Neural cell (in vitro differentiated cells): Measurements from ENCODE around the gene RARRES2. TPM values are rescaled to one million over a fixed set of nuclear protein-coding genes. Genes with fewer than 3 reads are reported as not detected.

Source experiments
- H2AFZ ChIP-seq: fragments of 200-600, 300-800 bp; sonication (generic), shearing (Covaris generic); 2 replicates; pipeline ENCODE4 v1.6.0; 2014; ENCODE audit warnings: low read depth, mild to moderate bottlenecking, antibody characterized with exemption, low read length, moderate library complexity
- H3F3A ChIP-seq: fragments of 200-600 bp; shearing (Covaris generic); 2 replicates; pipeline ENCODE4 v1.6.1; 2016; ENCODE audit warnings: mild to moderate bottlenecking, moderate library complexity, mixed read lengths, antibody characterized with exemption, low read length; ENCODE audit not compliant: insufficient read depth, poor library complexity, severe bottlenecking
- H3K27ac ChIP-seq: fragments of 200-600, 300-800 bp; sonication (generic), shearing (Covaris generic); 2 replicates; pipeline ENCODE4 v1.5.1; 2014; ENCODE audit warnings: mild to moderate bottlenecking, low read length, moderate library complexity
- H3K27me3 ChIP-seq: fragments of 300-800, 200-600 bp; sonication (generic), shearing (Covaris generic); 2 replicates; pipeline ENCODE4 v1.6.0; 2014; ENCODE audit warnings: mild to moderate bottlenecking, low read depth, low read length, moderate library complexity; ENCODE audit not compliant: insufficient read depth
- H3K36me3 ChIP-seq: fragments of 300-800, 200-600 bp; sonication (generic), shearing (Covaris generic); 2 replicates; pipeline ENCODE4 v1.5.1; 2014; ENCODE audit warnings: mild to moderate bottlenecking, antibody characterized with exemption, low read length, moderate library complexity; ENCODE audit not compliant: insufficient read depth
- H3K4me2 ChIP-seq: fragments of 300-800, 200-600 bp; sonication (generic), shearing (Covaris generic); 2 replicates; pipeline ENCODE4 v1.6.0; 2014; ENCODE audit warnings: mild to moderate bottlenecking, low read length
- H3K4me3 ChIP-seq: fragments of 300-800, 200-600 bp; sonication (generic), shearing (Covaris generic); 2 replicates; pipeline ENCODE4 v1.5.1; 2014; ENCODE audit warnings: mild to moderate bottlenecking, low read length, moderate library complexity
- H3K79me2 ChIP-seq: fragments of 200-600 bp; shearing (Covaris generic); replicated peaks from 2 replicates; pipeline ENCODE4 v1.6.0; 2014; ENCODE audit warnings: mild to moderate bottlenecking, low read length, moderate library complexity; ENCODE audit not compliant: insufficient read depth
- H3K9ac ChIP-seq: fragments of 300-800, 200-600 bp; sonication (generic), shearing (Covaris generic); 2 replicates; pipeline ENCODE4 v1.6.1; 2016; ENCODE audit warnings: mild to moderate bottlenecking, low read length, mixed read lengths
- H3K9me2 ChIP-seq: fragments of 200-600 bp; shearing (Covaris generic); 2 replicates; pipeline ENCODE4 v1.6.1; 2016; ENCODE audit warnings: mild to moderate bottlenecking, low read length, mixed read lengths; ENCODE audit not compliant: insufficient read depth
- H3K9me3 ChIP-seq: fragments of 200-600, 300-800 bp; sonication (generic), shearing (Covaris generic); 2 replicates; pipeline ENCODE4 v1.6.1; 2016; ENCODE audit warnings: mild to moderate bottlenecking, mixed run types, low read length, moderate library complexity, mixed read lengths
- H4K20me1 ChIP-seq: fragments of 200-600 bp; shearing (Covaris generic); 2 replicates; pipeline ENCODE4 v1.6.1; 2016; ENCODE audit warnings: mild to moderate bottlenecking, mixed run types; ENCODE audit not compliant: insufficient read depth
- EP300 ChIP-seq: fragments of 450-650 bp; conservative IDR thresholded peaks from 2 replicates; pipeline ENCODE4 v1.6.1; 2014; ENCODE audit warnings: antibody characterized with exemption, mild to moderate bottlenecking, moderate library complexity; ENCODE audit not compliant: poor library complexity, severe bottlenecking
- EZH2 ChIP-seq: fragments of 200-600, 300-800 bp; shearing (Covaris generic), sonication (generic); IDR thresholded peaks from 2 replicates; pipeline ENCODE4 v1.6.1; 2014; ENCODE audit warnings: antibody characterized with exemption, low read length, borderline replicate concordance, mild to moderate bottlenecking; ENCODE audit not compliant: insufficient read depth, poor library complexity, severe bottlenecking
- MXI1 ChIP-seq: fragments of 450-650 bp; conservative IDR thresholded peaks from 2 replicates; pipeline ENCODE4 v1.6.1; 2014; ENCODE audit warnings: antibody characterized with exemption, mild to moderate bottlenecking; ENCODE audit not compliant: poor library complexity, severe bottlenecking
- POLR2AphosphoS5 ChIP-seq: IDR thresholded peaks from 2 replicates; pipeline ENCODE4 v1.6.1; 2012
- RAD21 ChIP-seq: fragments of 450-650 bp; conservative IDR thresholded peaks from 2 replicates; pipeline ENCODE4 v1.6.1; 2014; ENCODE audit warnings: antibody characterized with exemption, mild to moderate bottlenecking, moderate library complexity
- SMC3 ChIP-seq: fragments of 450-650 bp; conservative IDR thresholded peaks from 2 replicates; pipeline ENCODE4 v1.6.1; 2014; ENCODE audit warnings: antibody characterized with exemption, mild to moderate bottlenecking, moderate library complexity; ENCODE audit not compliant: poor library complexity
- TAF1 ChIP-seq: IDR thresholded peaks from 2 replicates; pipeline ENCODE4 v1.6.1; 2012; ENCODE audit warnings: low read depth
- polyA plus RNA-seq: library from polyadenylated mRNA; depleted of rRNA; stranded (reverse); fragments of >200 nt; gene quantifications from 2 replicates; pipeline ENCODE4 v1.2.3, GENCODE V29; 2014
- TF ChIP-seq, protein P1 (sequence below): IDR thresholded peaks from 2 replicates; pipeline ENCODE4 v1.6.1; 2012; ENCODE audit warnings: borderline replicate concordance
- TF ChIP-seq, protein P2 (sequence below): fragments of 450-650 bp; IDR thresholded peaks from 2 replicates; pipeline ENCODE4 v1.5.1; 2014; ENCODE audit warnings: antibody characterized with exemption, mild to moderate bottlenecking, moderate library complexity; ENCODE audit not compliant: poor library complexity, severe bottlenecking

The RARRES2 gene
- polyA plus RNA-seq, 1 donor from 2014 or later = 0.71 TPM

DNA sequence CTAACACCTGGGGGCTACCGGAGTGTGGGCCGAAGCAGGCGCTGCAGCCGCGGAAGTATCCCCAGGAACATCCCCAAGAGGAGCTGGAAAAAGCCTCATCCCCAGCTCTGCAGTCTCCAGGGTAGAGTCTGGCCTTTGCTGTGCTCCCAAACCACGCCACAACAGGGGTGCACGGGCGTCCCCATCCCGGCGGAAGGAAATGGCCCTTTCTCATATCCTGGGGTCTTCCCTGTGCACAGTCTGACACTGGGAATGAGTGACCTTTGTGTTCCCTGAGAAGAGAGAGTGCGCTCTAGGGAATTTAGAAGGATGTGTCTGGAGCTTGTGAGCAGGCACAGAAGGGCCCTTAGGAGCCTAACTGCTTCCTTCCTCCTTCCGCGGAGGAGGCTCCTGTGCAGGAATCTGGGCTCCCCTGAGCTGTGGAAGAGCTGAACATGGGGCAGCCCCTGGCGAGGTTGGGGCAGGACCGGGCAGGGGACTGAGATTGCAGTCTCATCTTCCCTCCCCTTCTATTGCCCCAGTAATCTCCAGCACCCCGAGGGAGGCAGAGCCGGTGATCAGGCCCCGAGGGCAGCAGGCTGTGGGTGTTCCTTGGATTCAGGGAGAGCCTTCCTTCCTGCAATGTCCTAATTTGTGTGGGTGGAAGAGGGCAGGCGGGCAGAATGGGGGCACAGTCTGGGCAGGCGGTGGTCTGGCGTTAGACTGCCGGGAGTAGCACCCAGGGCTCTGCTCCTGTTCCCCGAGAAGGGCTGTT lies 28.5 kb upstream of the RARRES2 start:
- Histone ChIP-seq H3K27me3 (no peaks in the 10 kb centered on the region), H3K27ac (peak overlapping the region; percentile 83)

DNA sequence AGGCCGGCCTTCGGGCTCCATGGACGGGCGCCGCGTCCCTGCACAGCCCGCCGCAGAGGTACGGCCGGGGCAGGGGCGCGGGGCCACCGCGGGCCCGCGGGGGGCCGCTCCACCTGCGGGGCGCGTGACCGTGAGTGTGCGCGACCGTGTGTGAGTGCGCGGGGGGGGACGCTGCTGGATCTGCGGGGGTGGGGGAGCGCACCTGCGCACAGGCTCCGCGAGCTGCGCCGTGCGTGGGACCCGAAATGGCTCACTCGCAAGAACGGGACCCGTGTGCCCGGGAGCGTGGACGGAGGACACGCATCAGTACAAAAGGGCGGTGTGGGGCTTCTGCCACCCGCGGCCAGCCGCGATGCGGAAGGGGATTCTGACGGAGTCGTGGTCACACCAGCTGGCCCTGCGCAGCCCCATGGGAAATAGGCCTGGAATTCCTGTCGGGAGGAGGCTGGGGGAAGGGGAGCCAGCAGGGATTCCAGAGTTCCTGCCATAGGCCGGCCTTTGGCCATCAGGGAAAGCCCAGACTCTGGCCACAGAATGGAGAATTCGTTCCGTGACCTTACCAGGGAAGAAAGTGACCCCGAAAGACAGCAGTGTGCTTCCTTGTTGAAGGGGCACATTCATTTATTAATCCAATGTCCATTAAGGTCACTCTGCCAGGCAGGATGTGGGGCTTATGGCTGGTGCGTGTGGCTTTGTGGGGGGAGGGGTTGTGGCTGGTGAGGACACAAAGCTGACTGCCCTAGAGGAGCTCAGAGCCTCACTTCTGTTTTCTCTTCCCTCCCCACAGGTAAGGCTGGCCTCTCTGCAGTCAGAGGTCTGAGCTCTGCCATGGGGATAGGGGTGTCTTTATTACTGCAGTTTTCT lies 27.7 kb upstream of the RARRES2 start:
- no peaks in the 10 kb centered on the region for H3K36me3 ChIP-seq
- H3K9me2 ChIP-seq = no peaks in the 10 kb centered on the region
- peak overlapping the region; percentile 76 for H2AFZ ChIP-seq
- H3F3A ChIP-seq = no peaks in the 10 kb centered on the region
- H3K79me2 ChIP-seq = peaks cover 34% of the 10 kb centered on the region
- H3K9me3 ChIP-seq = no peaks in the 10 kb centered on the region
- H3K4me3 ChIP-seq = peak overlapping the region; percentile 98
- peak overlapping the region; percentile 83 for H3K27ac ChIP-seq
- peak overlapping the region; percentile 62 for H3K4me2 ChIP-seq
- H3K27me3 ChIP-seq = no peaks in the 10 kb centered on the region
- peak overlapping the region; percentile 95 for H3K9ac ChIP-seq
- no peaks in the 10 kb centered on the region for H4K20me1 ChIP-seq
- TF ChIP-seq TAF1 (peak; percentile 76), RAD21 (peak; percentile 11), EZH2 (no peak), EP300 (no peak)
- TF ChIP-seq, protein P1, sequence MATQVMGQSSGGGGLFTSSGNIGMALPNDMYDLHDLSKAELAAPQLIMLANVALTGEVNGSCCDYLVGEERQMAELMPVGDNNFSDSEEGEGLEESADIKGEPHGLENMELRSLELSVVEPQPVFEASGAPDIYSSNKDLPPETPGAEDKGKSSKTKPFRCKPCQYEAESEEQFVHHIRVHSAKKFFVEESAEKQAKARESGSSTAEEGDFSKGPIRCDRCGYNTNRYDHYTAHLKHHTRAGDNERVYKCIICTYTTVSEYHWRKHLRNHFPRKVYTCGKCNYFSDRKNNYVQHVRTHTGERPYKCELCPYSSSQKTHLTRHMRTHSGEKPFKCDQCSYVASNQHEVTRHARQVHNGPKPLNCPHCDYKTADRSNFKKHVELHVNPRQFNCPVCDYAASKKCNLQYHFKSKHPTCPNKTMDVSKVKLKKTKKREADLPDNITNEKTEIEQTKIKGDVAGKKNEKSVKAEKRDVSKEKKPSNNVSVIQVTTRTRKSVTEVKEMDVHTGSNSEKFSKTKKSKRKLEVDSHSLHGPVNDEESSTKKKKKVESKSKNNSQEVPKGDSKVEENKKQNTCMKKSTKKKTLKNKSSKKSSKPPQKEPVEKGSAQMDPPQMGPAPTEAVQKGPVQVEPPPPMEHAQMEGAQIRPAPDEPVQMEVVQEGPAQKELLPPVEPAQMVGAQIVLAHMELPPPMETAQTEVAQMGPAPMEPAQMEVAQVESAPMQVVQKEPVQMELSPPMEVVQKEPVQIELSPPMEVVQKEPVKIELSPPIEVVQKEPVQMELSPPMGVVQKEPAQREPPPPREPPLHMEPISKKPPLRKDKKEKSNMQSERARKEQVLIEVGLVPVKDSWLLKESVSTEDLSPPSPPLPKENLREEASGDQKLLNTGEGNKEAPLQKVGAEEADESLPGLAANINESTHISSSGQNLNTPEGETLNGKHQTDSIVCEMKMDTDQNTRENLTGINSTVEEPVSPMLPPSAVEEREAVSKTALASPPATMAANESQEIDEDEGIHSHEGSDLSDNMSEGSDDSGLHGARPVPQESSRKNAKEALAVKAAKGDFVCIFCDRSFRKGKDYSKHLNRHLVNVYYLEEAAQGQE = peak; percentile 94
- TF ChIP-seq, protein P2, sequence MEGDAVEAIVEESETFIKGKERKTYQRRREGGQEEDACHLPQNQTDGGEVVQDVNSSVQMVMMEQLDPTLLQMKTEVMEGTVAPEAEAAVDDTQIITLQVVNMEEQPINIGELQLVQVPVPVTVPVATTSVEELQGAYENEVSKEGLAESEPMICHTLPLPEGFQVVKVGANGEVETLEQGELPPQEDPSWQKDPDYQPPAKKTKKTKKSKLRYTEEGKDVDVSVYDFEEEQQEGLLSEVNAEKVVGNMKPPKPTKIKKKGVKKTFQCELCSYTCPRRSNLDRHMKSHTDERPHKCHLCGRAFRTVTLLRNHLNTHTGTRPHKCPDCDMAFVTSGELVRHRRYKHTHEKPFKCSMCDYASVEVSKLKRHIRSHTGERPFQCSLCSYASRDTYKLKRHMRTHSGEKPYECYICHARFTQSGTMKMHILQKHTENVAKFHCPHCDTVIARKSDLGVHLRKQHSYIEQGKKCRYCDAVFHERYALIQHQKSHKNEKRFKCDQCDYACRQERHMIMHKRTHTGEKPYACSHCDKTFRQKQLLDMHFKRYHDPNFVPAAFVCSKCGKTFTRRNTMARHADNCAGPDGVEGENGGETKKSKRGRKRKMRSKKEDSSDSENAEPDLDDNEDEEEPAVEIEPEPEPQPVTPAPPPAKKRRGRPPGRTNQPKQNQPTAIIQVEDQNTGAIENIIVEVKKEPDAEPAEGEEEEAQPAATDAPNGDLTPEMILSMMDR = no peak

More for the DNA sequence above, 28.5 kb upstream of the RARRES2 start:
- Histone ChIP-seq H3K4me2 (peak overlapping the region; percentile 62), H3F3A (no peaks in the 10 kb centered on the region), H3K9me3 (no peaks in the 10 kb centered on the region), H3K79me2 (peaks cover 34% of the 10 kb centered on the region), H4K20me1 (no peaks in the 10 kb centered on the region), H3K9ac (peak overlapping the region; percentile 95), H3K36me3 (no peaks in the 10 kb centered on the region), H2AFZ (peak overlapping the region; percentile 76), H3K9me2 (no peaks in the 10 kb centered on the region), H3K4me3 (peak overlapping the region; percentile 98)
- TF ChIP-seq EZH2 (no peak), RAD21 (no peak), POLR2AphosphoS5 (no peak), MXI1 (no peak), TAF1 (no peak), EP300 (no peak), SMC3 (no peak)
- TF ChIP-seq, protein P1 = no peak
- TF ChIP-seq, protein P2 = no peak
